ENCODE data around the gene TNFRSF8. TPM values are rescaled to one million over a fixed set of nuclear protein-coding genes. Genes with fewer than 3 reads are reported as not detected.

Gene TNFRSF8
- total RNA-seq, 1 experiment from 2014 or later, result 0.13 TPM

DNA sequence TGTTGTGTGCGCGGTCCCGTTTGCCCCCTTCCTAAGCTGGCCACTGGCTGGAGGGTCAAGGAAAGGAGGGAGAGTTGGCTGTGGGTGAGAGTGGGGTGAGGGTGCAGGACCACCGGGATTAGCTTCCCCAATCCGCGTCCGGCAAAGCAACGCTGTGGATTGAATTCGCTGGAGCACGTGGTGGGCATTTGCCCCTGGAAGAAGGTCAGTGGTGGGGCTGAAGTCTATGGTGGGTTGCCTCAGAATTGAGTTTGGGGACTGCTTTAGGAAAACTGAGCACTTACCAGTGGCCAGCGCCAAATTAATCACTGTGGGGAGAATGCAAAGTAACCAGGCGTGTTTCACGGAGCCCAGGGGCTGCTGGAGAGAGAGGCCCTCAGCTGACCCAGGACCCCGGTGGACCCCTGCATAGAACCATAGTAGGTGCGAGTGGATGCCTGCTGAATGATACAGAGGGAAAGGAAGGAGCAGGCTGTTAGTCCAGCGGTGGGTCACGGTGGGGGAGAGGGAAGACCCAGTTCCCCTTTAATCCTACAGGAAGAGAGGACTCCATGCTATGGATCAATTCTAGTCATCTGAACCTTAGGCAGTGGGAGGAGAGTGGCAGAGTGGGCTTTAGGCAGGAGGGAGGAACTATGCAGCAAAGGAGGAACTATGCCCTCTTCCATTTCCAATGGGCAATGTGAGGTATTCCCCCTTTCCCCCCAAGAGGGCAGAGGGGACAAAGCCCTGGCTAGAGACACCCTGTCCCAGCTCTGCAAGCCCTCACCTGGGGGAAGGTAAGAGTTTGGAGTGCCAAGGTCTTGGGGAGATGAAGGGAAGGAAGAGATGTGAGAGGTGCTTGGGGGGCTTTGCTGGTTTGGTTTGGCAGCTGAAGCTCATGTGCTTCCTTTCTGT, 1.2 kb downstream of the TNFRSF8 start:
- BruUV-seq (replicated peaks), result no TSS peak
- Histone ChIP-seq H3K4me3 (ENCODE audit: low read depth in 2 of 2, low read length in 2 of 2) (no peak overlapping the region), H3K9me3 (ENCODE audit: control insufficient read depth, insufficient read depth, low read depth, low read length) (no peaks in the 10 kb centered on the region), H3K4me1 (ENCODE audit: control insufficient read depth, insufficient read depth, low read length) (no peaks in the 10 kb centered on the region), H3K27me3 (ENCODE audit: control insufficient read depth, insufficient read depth, low read length) (peaks cover 2% of the 10 kb centered on the region), H3K27ac (ENCODE audit: low read length) (no peak overlapping the region), H3K36me3 (ENCODE audit: control insufficient read depth, insufficient read depth, low read length) (no peaks in the 10 kb centered on the region)
- ATAC-seq (no peak), DNase-seq (ENCODE audit: low read depth, low spot score) (no peak)
- TF ChIP-seq SIN3A (IDR thresholded peaks at IDR 0.05; ENCODE audit: borderline replicate concordance, insufficient read depth, low read depth, low read length) (no peak), POLR2AphosphoS5 (IDR thresholded peaks at IDR 0.05; ENCODE audit: low read depth, low read length) (no peak)
- TF ChIP-seq, protein P1, sequence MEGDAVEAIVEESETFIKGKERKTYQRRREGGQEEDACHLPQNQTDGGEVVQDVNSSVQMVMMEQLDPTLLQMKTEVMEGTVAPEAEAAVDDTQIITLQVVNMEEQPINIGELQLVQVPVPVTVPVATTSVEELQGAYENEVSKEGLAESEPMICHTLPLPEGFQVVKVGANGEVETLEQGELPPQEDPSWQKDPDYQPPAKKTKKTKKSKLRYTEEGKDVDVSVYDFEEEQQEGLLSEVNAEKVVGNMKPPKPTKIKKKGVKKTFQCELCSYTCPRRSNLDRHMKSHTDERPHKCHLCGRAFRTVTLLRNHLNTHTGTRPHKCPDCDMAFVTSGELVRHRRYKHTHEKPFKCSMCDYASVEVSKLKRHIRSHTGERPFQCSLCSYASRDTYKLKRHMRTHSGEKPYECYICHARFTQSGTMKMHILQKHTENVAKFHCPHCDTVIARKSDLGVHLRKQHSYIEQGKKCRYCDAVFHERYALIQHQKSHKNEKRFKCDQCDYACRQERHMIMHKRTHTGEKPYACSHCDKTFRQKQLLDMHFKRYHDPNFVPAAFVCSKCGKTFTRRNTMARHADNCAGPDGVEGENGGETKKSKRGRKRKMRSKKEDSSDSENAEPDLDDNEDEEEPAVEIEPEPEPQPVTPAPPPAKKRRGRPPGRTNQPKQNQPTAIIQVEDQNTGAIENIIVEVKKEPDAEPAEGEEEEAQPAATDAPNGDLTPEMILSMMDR (IDR thresholded peaks at IDR 0.05), result no peak
- in situ Hi-C loops (cut with HindIII; ENCODE audit: low pct_unique_long_range_greater_than_20kb, low sequenced_read_pairs) (no loop called here), intact Hi-C loops (cut with micrococcal nuclease; ENCODE audit: unreplicated experiment) (no loop called here)
- ChIA-PET POLR2A (no interaction called here), CTCF (interaction anchor here (0.6 kb wide), 2 partner anchors 706 to 775 kb away, joined by 3 to 6 read pairs; no protein-coding TSS in a partner anchor)

- in situ Hi-C loops (cut with HindIII; ENCODE audit: low pct_unique_long_range_greater_than_20kb, low sequenced_read_pairs), result no loop called here
- POLR2A ChIA-PET, result no interaction called here
- H3K36me3 ChIP-seq (ENCODE audit: control insufficient read depth, insufficient read depth, low read length), result no peaks in the 10 kb centered on the region
- intact Hi-C loops (cut with micrococcal nuclease; ENCODE audit: unreplicated experiment), result no loop called here
- ATAC-seq (no peak), DNase-seq (ENCODE audit: low read depth, low spot score) (no peak)
- CTCF ChIA-PET, result no interaction called here
- H3K4me1 ChIP-seq (ENCODE audit: control insufficient read depth, insufficient read depth, low read length), result no peaks in the 10 kb centered on the region
- H3K9me3 ChIP-seq (ENCODE audit: control insufficient read depth, insufficient read depth, low read depth, low read length), result no peaks in the 10 kb centered on the region
- peaks cover 2% of the 10 kb centered on the region for H3K27me3 ChIP-seq (ENCODE audit: control insufficient read depth, insufficient read depth, low read length)
- H3K27ac ChIP-seq (ENCODE audit: low read length), result no peak overlapping the region
- TF ChIP-seq, protein P2, sequence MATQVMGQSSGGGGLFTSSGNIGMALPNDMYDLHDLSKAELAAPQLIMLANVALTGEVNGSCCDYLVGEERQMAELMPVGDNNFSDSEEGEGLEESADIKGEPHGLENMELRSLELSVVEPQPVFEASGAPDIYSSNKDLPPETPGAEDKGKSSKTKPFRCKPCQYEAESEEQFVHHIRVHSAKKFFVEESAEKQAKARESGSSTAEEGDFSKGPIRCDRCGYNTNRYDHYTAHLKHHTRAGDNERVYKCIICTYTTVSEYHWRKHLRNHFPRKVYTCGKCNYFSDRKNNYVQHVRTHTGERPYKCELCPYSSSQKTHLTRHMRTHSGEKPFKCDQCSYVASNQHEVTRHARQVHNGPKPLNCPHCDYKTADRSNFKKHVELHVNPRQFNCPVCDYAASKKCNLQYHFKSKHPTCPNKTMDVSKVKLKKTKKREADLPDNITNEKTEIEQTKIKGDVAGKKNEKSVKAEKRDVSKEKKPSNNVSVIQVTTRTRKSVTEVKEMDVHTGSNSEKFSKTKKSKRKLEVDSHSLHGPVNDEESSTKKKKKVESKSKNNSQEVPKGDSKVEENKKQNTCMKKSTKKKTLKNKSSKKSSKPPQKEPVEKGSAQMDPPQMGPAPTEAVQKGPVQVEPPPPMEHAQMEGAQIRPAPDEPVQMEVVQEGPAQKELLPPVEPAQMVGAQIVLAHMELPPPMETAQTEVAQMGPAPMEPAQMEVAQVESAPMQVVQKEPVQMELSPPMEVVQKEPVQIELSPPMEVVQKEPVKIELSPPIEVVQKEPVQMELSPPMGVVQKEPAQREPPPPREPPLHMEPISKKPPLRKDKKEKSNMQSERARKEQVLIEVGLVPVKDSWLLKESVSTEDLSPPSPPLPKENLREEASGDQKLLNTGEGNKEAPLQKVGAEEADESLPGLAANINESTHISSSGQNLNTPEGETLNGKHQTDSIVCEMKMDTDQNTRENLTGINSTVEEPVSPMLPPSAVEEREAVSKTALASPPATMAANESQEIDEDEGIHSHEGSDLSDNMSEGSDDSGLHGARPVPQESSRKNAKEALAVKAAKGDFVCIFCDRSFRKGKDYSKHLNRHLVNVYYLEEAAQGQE (IDR thresholded peaks at IDR 0.05; ENCODE audit: insufficient read depth in 1 of 2, low read depth in 2 of 2, low read length in 1 of 2), result no peak
- TF ChIP-seq, protein P1 (IDR thresholded peaks at IDR 0.05), result no peak
- TF ChIP-seq TCF7L2 (IDR thresholded peaks at IDR 0.05; ENCODE audit: low read depth, low read length), result no peak
- TF ChIP-seq POLR2AphosphoS5 (IDR thresholded peaks at IDR 0.05; ENCODE audit: low read depth, low read length), result no peak
- no peak for TF ChIP-seq SIN3A (IDR thresholded peaks at IDR 0.05; ENCODE audit: borderline replicate concordance, insufficient read depth, low read depth, low read length)
- no TSS peak for BruUV-seq (replicated peaks)
- H3K4me3 ChIP-seq (ENCODE audit: low read depth in 2 of 2, low read length in 2 of 2), result no peak overlapping the region
These were observed 2.8 kb downstream of the TNFRSF8 start for GRCh38 chr1:12065872-12066271.

Measured in Panc1 (cell line).